Measurements from ENCODE around the gene INSYN2B. TPM values are rescaled to one million over a fixed set of nuclear protein-coding genes. Genes with fewer than 3 reads are reported as not detected.

Gene INSYN2B
- total and polyA plus RNA-seq, 2 of the 4 experiments (the other 2 are of a cell fraction): 9.1 to 33.5 TPM

DNA sequence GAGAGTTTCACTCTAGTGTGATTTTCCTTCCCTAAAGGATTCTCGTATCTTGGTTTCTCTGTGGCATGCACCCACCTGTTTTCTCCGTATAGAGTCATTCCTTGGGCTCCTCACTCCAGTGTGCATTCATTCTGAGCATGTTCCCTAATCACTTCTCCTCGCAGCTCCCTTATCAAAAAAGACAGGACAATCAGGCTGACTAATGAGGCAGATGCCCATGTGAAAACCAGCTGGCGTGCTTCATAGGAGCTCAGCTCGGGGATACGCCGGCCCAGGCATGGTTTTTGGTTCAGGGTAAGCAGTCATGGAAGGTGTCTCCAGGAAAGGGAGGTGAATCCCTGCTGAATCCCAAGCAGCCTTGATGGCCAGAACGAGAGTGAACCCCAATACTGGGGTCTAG, 41.2 kb upstream of the INSYN2B start:
- Histone ChIP-seq H3K4me1 (ENCODE audit: control insufficient read depth, insufficient read depth, low read length) (no peaks in the 10 kb centered on the region), H2BK20ac (ENCODE audit: low read depth, low read length) (no peak overlapping the region), H2BK15ac (ENCODE audit: low read depth, low read length) (no peak overlapping the region), H3K14ac (replicated peaks; ENCODE audit: low read depth, low read length) (no peak overlapping the region), H3K9ac (ENCODE audit: low read depth, low read length) (no peak overlapping the region), H2AFZ (replicated peaks; ENCODE audit: low read length, poor library complexity) (no peak overlapping the region), H3K4ac (ENCODE audit: low read depth, low read length) (no peak overlapping the region), H3K4me3 (ENCODE audit: insufficient read depth, low read depth, low read length) (no peak overlapping the region), H3K9me1 (ENCODE audit: insufficient read depth, low read length) (no peaks in the 10 kb centered on the region), H2BK5ac (ENCODE audit: low read depth, low read length, poor library complexity, severe bottlenecking) (no peak overlapping the region), H3K79me1 (ENCODE audit: low read depth in 1 of 2, low read length in 2 of 2) (no peaks in the 10 kb centered on the region), H4K5ac (ENCODE audit: low read depth, low read length) (no peak overlapping the region), H3K23ac (ENCODE audit: low read depth, low read length) (no peak overlapping the region), H2BK120ac (ENCODE audit: low read depth, low read length) (no peak overlapping the region), H3K4me2 (ENCODE audit: low read depth, low read length) (no peak overlapping the region), H3K18ac (ENCODE audit: low read depth, low read length) (no peak overlapping the region), H2AK5ac (ENCODE audit: low read depth, low read length) (no peak overlapping the region), H3K27ac (ENCODE audit: insufficient read depth, low read length) (no peak overlapping the region), H3K9me3 (ENCODE audit: control insufficient read depth, insufficient read depth, low read length) (no peaks in the 10 kb centered on the region), H4K8ac (ENCODE audit: low read depth in 2 of 2, low read length in 2 of 2) (no peak overlapping the region), H4K91ac (ENCODE audit: insufficient read depth, low read depth, low read length) (no peak overlapping the region), H2AK9ac (replicated peaks; ENCODE audit: low read depth, low read length, poor library complexity) (no peak overlapping the region), H3K56ac (ENCODE audit: extremely low read depth, insufficient read depth, low read length) (no peak overlapping the region), H3K36me3 (ENCODE audit: control insufficient read depth, insufficient read depth, low read length) (no peaks in the 10 kb centered on the region), H3K27me3 (ENCODE audit: control insufficient read depth, insufficient read depth, low read length) (peaks cover 13% of the 10 kb centered on the region), H4K20me1 (ENCODE audit: insufficient read depth, low read length) (no peaks in the 10 kb centered on the region)
- intact Hi-C loops (cut with micrococcal nuclease): no loop called here
- TF ChIP-seq, protein P1, sequence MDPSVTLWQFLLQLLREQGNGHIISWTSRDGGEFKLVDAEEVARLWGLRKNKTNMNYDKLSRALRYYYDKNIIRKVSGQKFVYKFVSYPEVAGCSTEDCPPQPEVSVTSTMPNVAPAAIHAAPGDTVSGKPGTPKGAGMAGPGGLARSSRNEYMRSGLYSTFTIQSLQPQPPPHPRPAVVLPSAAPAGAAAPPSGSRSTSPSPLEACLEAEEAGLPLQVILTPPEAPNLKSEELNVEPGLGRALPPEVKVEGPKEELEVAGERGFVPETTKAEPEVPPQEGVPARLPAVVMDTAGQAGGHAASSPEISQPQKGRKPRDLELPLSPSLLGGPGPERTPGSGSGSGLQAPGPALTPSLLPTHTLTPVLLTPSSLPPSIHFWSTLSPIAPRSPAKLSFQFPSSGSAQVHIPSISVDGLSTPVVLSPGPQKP (IDR thresholded peaks at IDR 0.05; ENCODE audit: borderline replicate concordance, low read depth, low read length): no peak
- TF ChIP-seq SMC3 (IDR thresholded peaks at IDR 0.05; ENCODE audit: low read depth, low read length): no peak
- TF ChIP-seq RCOR1 (IDR thresholded peaks at IDR 0.05; ENCODE audit: insufficient replicate concordance, low read length): no peak
- TF ChIP-seq BHLHE40 (IDR thresholded peaks at IDR 0.05; ENCODE audit: low read depth, low read length): no peak
- TF ChIP-seq, protein P2, sequence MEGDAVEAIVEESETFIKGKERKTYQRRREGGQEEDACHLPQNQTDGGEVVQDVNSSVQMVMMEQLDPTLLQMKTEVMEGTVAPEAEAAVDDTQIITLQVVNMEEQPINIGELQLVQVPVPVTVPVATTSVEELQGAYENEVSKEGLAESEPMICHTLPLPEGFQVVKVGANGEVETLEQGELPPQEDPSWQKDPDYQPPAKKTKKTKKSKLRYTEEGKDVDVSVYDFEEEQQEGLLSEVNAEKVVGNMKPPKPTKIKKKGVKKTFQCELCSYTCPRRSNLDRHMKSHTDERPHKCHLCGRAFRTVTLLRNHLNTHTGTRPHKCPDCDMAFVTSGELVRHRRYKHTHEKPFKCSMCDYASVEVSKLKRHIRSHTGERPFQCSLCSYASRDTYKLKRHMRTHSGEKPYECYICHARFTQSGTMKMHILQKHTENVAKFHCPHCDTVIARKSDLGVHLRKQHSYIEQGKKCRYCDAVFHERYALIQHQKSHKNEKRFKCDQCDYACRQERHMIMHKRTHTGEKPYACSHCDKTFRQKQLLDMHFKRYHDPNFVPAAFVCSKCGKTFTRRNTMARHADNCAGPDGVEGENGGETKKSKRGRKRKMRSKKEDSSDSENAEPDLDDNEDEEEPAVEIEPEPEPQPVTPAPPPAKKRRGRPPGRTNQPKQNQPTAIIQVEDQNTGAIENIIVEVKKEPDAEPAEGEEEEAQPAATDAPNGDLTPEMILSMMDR (conservative IDR thresholded peaks at IDR 0.05; ENCODE audit: low read depth, low read length): no peak
- in situ Hi-C loops (cut with MboI; ENCODE audit: low sequenced_read_pairs): no loop called here
- WGBS, 2 experiments (ENCODE audit: extremely low coverage in 2 of 2, insufficient read length in 1 of 2): 73% methylated on average over 2 of the region's 8 CpGs; no CpG with 5 or more reads in 1 of the 2 experiments
- no peak for ATAC-seq (ENCODE audit: low read depth)
- BruUV-seq (replicated peaks): no TSS peak
- ChIA-PET CTCF (no interaction called here), POLR2A (ENCODE audit: unreplicated experiment) (no interaction called here)
- no peak for DNase-seq
- dilution Hi-C loops (cut with HindIII; ENCODE audit: low sequenced_read_pairs, unreplicated experiment): no loop called here
